ENCODE data around the gene FAM204A. TPM values are rescaled to one million over a fixed set of nuclear protein-coding genes. Genes with fewer than 3 reads are reported as not detected.

The FAM204A gene
- total and polyA plus RNA-seq, 3 donors from 2014 or later, result 51.3 to 78.3 (median 68.7) TPM

GRCh38 chr10:118337356-118337755, 4.8 kb downstream of the FAM204A start:
- Histone ChIP-seq H3K4me3 (no peak overlapping the region), H3K27ac (no peak overlapping the region), H3K4me1 (peaks cover 19% of the 10 kb centered on the region), H3K27me3 (no peaks in the 10 kb centered on the region), H3K36me3 (ENCODE audit: low read depth, missing control alignments) (no peaks in the 10 kb centered on the region), H3K9me3 (no peaks in the 10 kb centered on the region)
- TF ChIP-seq CTCF (IDR thresholded peaks at IDR 0.05), result no peak
- no peak for TF ChIP-seq POLR2A (IDR thresholded peaks at IDR 0.05)
- intact Hi-C loops (cut with DNase I; ENCODE audit: low total_unique reads), result no loop called here
- no peak for DNase-seq
- WGBS, 2 donors, result 75 to 80% methylated on average over 1 of the region's 1 CpG

GRCh38 chr10:118333871-118334270, 8.3 kb downstream of the FAM204A start:
- intact Hi-C loops (cut with DNase I; ENCODE audit: low total_unique reads), result no loop called here

GRCh38 chr10:118332948-118333710, 9.0 kb downstream of the FAM204A start:
- no peaks in the 10 kb centered on the region for H3K36me3 ChIP-seq (ENCODE audit: low read depth, missing control alignments)
- no peak overlapping the region for H3K4me3 ChIP-seq
- no peaks in the 10 kb centered on the region for H3K27me3 ChIP-seq
- no peak for TF ChIP-seq CTCF (IDR thresholded peaks at IDR 0.05)
- no peak for TF ChIP-seq POLR2A (IDR thresholded peaks at IDR 0.05)
- intact Hi-C loops (cut with DNase I; ENCODE audit: low total_unique reads), result no loop called here
- 56 to 60% methylated on average over 4 of the region's 4 CpGs for WGBS, 2 donors
- H3K4me1 ChIP-seq, result peaks cover 7% of the 10 kb centered on the region
- DNase-seq, result no peak
- no peaks in the 10 kb centered on the region for H3K9me3 ChIP-seq
- H3K27ac ChIP-seq, result no peak overlapping the region

More at GRCh38 chr10:118333871-118334270, 8.3 kb downstream of the FAM204A start:
- Histone ChIP-seq H3K4me1 (peaks cover 7% of the 10 kb centered on the region), H3K36me3 (ENCODE audit: low read depth, missing control alignments) (no peaks in the 10 kb centered on the region), H3K27ac (no peak overlapping the region), H3K9me3 (no peaks in the 10 kb centered on the region), H3K27me3 (no peaks in the 10 kb centered on the region), H3K4me3 (no peak overlapping the region)
- 96 to 98% methylated on average over 3 of the region's 3 CpGs for WGBS, 2 donors
- TF ChIP-seq POLR2A (IDR thresholded peaks at IDR 0.05), result no peak
- TF ChIP-seq CTCF (IDR thresholded peaks at IDR 0.05), result no peak
- no peak for DNase-seq

- intact Hi-C loops (cut with DNase I; ENCODE audit: low total_unique reads), result no loop called here
- no peak for DNase-seq
- H3K4me1 ChIP-seq, result peaks cover 7% of the 10 kb centered on the region
- no peaks in the 10 kb centered on the region for H3K27me3 ChIP-seq
- no peaks in the 10 kb centered on the region for H3K9me3 ChIP-seq
- TF ChIP-seq POLR2A (IDR thresholded peaks at IDR 0.05) (no peak), CTCF (IDR thresholded peaks at IDR 0.05) (no peak)
- H3K27ac ChIP-seq, result no peak overlapping the region
- no peaks in the 10 kb centered on the region for H3K36me3 ChIP-seq (ENCODE audit: low read depth, missing control alignments)
- WGBS, 2 donors, result 94 to 100% methylated on average over 1 of the region's 1 CpG
- no peak overlapping the region for H3K4me3 ChIP-seq
Measured at GRCh38 chr10:118332236-118332635, 9.9 kb downstream of the FAM204A start.

Data from testis (tissue), 3 donors.